ENCODE measurements around the gene ARID2. TPM values are rescaled to one million over a fixed set of nuclear protein-coding genes. Genes with fewer than 3 reads are reported as not detected.

Gene ARID2
- total RNA-seq: 10 to 100 TPM; 25.3 to 40.4 (median 30.6) TPM

GRCh38 chr12:45729233-45730083, at the start of gene ARID2:
Gene ARID2 (plus strand): TSS chr12:45729706. CDS start chr12:45729837, 131 bp downstream.
- intact Hi-C loops (cut with DNase I; ENCODE audit: low total_unique reads): no loop called here
- H3K4me3 ChIP-seq (ENCODE audit: low read depth, poor library complexity, severe bottlenecking): peak within 1 kb of the TSS; percentile 74
- DNase-seq (ENCODE audit: low spot score in 2 of 2): peak; percentile 49 to 93
- TF ChIP-seq POLR2A (IDR thresholded peaks at IDR 0.05): no peak
- TF ChIP-seq, protein P1, sequence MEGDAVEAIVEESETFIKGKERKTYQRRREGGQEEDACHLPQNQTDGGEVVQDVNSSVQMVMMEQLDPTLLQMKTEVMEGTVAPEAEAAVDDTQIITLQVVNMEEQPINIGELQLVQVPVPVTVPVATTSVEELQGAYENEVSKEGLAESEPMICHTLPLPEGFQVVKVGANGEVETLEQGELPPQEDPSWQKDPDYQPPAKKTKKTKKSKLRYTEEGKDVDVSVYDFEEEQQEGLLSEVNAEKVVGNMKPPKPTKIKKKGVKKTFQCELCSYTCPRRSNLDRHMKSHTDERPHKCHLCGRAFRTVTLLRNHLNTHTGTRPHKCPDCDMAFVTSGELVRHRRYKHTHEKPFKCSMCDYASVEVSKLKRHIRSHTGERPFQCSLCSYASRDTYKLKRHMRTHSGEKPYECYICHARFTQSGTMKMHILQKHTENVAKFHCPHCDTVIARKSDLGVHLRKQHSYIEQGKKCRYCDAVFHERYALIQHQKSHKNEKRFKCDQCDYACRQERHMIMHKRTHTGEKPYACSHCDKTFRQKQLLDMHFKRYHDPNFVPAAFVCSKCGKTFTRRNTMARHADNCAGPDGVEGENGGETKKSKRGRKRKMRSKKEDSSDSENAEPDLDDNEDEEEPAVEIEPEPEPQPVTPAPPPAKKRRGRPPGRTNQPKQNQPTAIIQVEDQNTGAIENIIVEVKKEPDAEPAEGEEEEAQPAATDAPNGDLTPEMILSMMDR (IDR thresholded peaks at IDR 0.05): no peak
- WGBS, 2 donors: 0% methylated on average over 40 to 57 of the region's 88 CpGs

DNA sequence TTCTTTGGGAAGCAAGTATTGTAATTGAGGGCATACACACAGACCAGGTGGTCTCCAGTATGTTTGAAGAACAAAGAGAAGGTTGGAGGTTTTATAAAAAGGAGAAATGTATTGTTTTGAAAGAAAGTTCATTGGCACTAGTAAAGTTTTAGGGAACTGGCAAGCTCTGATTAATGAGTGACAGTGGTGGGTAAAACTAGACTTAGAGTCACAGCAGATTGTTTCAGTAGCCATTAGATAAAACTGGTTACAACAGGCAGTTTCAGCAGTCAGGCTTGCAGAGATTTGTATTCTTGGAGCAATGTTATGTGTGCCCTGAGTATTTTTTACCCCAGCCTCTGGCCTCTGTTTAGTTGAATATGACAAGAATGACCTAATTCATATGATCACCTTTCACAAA, 49.1 kb upstream of the ARID2 start:
- TF ChIP-seq POLR2A (IDR thresholded peaks at IDR 0.05): no peak
- TF ChIP-seq, protein P1 (IDR thresholded peaks at IDR 0.05): no peak
- intact Hi-C loops (cut with DNase I; ENCODE audit: low total_unique reads): no loop called here
- no peak overlapping the region for H3K4me3 ChIP-seq (ENCODE audit: low read depth, poor library complexity, severe bottlenecking)
- no peak for DNase-seq (ENCODE audit: low spot score in 2 of 2)

DNA sequence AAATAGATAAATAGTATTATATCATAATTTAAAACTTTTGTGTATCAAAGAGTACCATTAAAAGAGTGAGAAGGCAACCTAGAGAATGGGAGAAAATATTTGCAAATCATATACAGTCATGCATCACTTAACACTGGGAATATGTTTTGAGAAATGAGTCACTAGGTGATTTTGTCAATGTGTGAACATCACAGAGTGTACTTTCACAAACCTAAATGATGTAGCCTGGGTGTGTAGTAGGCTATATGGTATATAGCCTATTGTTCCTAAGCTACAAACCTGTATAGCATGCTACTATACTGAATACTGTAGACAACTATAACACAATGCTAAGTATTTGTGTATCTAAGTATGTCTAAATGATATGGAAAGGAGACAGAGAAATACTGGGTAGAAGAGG, 48.0 kb upstream of the ARID2 start:
- no peak for TF ChIP-seq POLR2A (IDR thresholded peaks at IDR 0.05)
- TF ChIP-seq, protein P1 (IDR thresholded peaks at IDR 0.05): no peak
- H3K4me3 ChIP-seq (ENCODE audit: low read depth, poor library complexity, severe bottlenecking): no peak overlapping the region
- intact Hi-C loops (cut with DNase I; ENCODE audit: low total_unique reads): no loop called here
- no peak for DNase-seq (ENCODE audit: low spot score in 2 of 2)

GRCh38 chr12:45685680-45686079, 43.8 kb upstream of the ARID2 start:
- intact Hi-C loops (cut with DNase I; ENCODE audit: low total_unique reads): no loop called here
- H3K4me3 ChIP-seq (ENCODE audit: low read depth, poor library complexity, severe bottlenecking): no peak overlapping the region
- WGBS, 2 donors: 85 to 100% methylated on average over 1 of the region's 1 CpG
- TF ChIP-seq, protein P1 (IDR thresholded peaks at IDR 0.05): no peak
- DNase-seq (ENCODE audit: low spot score in 2 of 2): no peak

DNA sequence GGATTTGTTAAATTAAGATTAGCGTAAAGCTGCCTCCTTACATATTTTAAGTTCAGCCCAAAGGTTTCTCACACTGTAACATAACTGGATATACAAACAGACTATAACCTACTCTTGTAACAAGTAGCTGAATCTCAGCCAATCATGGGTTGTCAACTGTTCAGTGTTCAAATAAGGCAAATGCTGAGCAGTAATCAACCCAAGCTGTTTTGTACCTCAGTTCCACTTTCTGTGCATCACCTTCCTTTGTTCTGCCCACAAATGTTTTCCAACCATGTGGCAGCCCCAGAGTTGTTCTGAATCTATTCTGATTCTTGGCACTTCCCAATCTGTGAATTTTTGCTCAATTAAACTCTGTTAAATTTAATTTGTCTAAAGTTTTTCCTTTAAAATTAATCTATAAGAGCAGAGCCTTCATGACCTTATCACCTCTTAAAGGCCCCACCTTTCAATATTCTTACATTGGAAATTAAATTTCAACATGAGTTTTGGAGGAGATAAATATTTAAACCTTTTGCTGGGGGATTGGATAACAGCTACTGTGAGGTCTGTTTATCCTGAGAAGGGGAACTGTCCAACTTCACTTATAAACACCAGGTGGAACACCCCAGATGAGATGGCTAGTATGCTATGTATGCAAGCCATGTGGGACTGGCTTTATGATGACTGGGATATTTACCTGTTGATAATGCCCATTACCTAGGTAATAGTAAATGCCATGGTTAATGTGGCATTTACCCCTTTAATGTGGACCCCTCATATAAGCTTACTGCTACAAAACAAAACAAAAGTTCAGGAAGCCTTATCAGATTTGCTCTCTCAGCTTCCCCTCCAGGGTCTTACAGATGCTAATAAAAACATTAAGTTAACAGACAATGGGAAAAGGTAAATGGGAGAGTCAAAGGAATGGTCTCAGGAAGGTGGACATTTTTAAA, 42.2 kb upstream of the ARID2 start:
- intact Hi-C loops (cut with DNase I; ENCODE audit: low total_unique reads): no loop called here
- no peak for TF ChIP-seq POLR2A (IDR thresholded peaks at IDR 0.05)
- TF ChIP-seq, protein P1 (IDR thresholded peaks at IDR 0.05): no peak
- H3K4me3 ChIP-seq (ENCODE audit: low read depth, poor library complexity, severe bottlenecking): no peak overlapping the region
- no peak for DNase-seq (ENCODE audit: low spot score in 2 of 2)
- WGBS, 2 donors: 97% methylated on average over 1 of the region's 1 CpG
